ENCODE measurements around the gene PPP4R4.
A peak's percentile ranks its signal among the peaks of the same experiment; 100 is the strongest.
"Not testable (repeated sequence)": the region's sequence is repeated elsewhere in the genome, so short reads cannot be mapped to it uniquely, and the experiment has no call there.

Gene PPP4R4

DNA sequence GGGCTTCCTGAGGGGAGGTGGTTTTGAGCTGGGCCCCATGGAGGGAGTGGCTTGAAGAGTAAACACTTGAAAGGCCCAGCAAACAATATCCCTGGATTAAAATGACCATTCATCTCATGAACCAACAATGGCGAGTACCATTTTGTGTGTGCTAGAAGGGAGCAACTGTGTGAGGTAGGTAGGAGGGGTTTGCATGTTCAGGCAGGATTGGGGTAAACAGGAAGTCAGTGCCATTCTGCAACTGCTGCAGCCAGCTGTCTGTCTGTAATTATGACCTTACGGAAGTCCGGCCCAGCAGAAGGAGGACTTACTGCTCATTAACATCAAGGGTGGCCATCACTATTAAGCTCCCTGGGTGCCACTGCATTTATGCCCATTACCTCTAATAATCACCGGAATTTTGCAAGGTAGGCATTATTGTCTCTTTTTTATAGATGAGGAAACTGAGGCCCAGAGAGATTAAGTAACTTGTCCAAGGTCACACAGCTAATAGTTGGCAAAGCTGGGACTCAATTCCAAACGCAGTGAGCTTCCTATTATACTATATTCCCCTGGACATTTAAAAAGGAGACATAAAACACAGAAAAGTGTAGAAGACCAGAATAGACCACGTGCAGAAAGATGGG is 28.1 kb upstream of the PPP4R4 start:
- no peak for DNase-seq

DNA sequence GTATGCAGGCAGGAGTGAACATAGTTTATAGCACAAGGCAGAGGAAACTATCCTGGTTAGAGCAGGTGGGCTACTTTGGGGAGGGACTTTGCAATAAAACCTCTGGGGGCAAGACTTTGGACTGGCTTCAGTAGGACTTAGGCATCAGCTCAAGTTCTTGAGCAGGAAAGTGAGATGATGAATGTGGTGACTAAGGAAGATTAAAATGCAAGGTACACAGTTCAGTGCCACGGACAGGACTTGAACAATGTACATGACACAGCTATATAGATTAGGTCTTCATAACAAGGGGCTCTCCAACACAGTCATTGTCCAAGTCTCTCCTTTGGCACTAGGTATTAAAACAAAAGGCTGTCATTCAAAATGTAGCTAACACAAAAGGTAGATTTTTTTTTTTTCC is 21.4 kb upstream of the PPP4R4 start:
- no peak for DNase-seq

DNA sequence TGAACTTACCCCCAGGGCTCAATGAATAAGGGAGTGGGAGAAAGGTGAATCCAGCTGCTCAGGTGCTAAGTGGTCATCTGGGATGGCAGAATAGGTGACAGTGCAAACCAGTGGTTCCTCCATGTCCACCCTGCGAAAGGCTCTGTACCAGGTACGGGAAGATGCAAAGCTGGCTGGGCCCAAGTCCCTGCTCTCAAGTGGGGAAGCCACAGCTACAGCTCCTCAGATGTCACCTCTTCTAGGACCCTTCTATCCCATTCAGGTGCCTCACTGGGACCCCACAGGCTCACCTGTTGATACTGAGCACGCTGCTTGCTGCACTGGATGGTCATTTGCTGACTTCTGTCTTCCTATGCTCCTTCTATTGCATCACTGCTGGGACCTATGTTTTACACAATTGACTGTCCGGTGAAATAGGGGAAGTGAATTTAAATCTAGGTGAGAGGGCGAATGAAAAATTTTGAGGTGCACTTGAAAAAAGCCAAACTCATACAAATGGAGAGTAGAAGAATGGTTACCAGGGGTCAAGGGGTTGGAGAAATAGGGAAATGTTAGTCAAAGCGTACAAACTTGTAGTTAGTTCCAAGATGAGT is 20.3 kb upstream of the PPP4R4 start:
- DNase-seq, result no peak

DNA sequence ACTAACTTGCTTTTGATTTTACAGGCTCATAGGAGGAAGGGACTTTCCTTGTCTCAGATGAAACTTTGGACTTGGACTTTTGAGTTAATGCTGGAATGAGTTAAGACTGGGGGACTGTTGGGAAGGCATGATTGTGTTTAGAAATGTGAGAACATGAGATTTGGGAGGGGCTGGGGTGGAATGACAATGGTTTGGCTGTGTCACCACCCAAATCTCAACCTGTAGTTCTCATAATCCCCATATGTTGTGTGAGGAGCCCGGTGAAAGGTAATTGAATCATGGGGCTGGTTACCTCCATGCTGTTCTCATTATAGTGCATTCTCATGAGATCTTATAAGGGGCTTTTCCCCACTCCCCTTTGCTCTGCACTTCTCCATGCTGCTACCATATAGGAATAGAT is 18.0 kb upstream of the PPP4R4 start:
- DNase-seq, result not testable (repeated sequence)

DNA sequence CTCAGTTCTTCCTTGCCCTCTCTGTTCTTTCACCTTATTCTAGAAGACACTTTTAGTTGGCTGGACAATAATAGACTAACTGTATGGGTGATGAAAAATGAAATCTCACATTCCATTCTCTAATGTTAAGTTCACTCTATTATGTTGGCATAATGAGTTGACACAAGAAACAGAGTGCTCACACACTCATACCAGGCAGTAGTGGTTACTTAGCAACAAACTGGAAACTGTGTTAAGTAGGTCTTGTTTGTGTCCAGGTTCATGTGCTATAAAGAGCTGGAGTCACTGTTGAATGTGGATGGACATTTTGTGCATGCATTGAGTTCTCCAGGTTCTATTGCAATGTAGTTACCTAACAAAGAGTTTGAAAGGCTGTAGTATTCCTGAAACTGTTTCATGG is 16.9 kb upstream of the PPP4R4 start:
- no peak for DNase-seq

DNA sequence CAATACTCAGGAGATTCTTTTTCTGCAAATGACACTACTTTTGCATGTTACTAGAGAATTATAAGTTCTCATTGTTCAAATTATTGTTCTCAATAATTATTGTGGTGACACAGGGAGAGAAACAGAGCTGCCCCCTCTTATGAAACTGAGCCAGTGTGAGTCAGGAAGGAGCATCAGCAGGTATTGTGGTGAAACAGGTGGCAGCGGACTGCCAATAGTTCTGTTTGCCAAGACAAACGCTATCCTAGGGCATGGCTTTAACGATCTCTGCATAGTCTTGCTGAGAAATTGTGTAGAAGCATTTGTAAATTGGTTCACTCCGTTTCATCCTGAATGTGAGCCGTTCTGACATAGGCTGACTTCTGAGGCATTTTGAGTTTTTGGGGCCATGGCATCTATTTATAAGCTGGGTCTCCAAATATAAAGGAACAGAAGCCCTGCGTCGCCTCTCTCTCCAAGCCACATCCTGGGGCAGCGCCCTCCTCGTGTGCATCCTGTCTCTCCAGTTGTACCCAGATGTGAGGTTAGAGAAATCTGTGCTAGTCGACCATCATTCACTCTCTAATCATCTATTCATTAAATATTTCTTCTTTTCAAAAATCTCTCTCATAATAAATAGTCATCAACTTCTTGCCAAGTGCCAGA is 15.8 kb upstream of the PPP4R4 start:
- DNase-seq, result no peak

DNA sequence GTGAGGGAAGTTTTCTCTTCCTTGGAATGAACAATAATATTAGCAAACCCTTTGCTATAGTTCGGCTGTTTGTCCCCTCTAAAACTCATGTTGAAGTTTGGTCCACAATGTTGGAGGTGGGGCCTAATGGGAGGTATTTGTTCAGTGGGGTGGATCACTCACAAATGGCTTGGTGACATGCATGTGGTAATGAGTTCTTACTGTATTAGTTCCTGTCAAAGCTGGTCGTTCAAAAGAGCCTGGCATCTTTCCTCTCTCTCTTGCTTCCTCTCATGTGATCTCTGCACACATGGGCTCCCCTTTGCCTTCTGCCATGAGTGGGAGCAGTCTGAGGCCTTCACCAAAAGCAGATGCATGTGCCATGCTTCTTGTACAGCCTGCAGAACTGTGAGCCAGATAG is 13.1 kb upstream of the PPP4R4 start:
- DNase-seq, result no peak

DNA sequence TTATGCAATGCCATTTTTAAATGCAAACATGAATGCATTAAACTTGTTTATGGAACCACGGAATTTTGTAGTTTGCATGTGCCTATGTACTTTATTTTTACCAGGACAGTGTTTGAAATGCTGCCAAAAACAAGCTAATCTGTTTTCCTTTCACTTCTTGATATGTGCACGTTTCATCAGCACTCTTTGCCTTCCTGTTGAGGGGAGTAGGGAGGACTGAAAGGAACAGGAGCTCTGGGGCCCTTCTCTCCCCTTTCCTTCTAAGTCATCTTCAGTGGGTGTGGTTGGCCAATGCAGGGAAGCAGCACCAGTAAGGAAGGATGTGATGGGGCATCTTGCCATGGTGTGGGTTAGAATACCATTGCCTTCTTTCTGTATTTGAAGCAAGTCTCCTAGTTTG is 12.1 kb upstream of the PPP4R4 start:
- DNase-seq, result no peak

DNA sequence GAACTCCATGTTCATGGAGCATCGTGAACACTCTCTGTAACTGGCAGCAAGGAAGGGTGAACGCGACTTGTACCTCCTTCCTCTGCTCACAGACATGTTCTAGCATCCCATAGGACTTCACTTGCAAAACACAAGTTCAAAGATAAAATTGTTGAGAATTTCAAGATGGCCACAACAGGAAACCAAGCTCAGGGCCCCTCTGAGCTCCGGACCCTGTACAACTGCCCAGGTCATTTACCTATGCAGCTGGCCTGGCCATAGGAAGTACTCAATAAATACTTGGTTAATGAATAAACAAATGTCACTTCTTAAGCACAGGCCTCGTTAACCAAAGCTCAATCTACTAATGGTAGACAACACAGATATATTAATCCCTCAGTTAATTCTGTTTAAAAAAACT is 11.7 kb upstream of the PPP4R4 start:
- no peak for DNase-seq

DNA sequence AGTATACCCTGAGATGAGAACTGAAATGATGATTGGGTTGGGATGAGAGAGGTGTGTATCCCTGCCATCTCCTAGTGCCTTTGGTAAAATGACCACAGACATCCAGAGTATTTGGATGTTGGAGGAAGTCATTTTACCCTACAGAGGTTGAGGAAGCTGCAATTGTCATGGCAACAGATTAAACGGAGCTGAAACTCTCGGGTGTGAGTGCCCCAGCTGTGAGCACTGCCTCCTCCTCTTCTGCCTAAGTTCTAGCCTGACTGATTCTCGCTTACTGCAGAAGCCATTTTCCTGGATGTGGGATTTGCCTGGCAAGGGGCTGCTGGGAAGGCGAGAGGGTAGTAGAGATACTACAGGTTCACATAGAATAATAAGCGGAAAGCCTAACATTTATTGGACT is 10.3 kb upstream of the PPP4R4 start:
- no peak for DNase-seq

DNA sequence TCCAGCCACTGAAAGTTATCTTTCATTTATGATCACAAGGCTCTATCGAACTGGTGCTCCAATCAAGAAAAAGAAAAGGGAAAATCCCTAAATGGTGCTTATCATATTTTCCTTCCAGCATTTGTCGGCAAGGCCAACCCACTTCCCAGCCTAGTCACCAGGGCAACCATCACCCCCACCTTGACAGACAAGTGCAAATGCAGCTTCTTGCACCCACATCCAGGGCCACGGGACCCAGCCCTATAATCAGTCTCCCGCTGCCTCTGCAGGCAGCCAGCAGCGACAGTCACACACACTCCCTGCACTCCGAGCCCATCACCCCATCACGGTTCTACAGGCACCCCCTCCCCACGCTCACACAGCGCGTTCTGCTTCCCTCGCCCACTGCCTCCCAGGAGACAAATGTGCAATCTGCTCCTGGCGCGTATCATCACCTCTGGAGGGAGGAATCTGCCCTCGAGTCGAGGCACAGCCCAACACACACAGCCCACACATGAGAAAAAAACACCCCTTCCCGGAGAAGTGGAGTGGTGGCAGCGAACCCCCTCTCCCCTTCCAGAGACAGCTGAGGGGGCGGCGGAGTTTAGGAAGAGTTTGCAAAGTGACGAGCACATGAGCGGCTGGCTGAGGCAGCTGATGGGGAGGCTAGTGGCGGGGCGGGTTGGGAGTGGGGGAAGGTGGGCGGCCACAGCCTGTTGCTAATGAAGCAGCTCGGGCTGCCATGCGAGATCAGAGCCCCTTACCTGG is 9.3 kb upstream of the PPP4R4 start:
- no peak for DNase-seq

DNA sequence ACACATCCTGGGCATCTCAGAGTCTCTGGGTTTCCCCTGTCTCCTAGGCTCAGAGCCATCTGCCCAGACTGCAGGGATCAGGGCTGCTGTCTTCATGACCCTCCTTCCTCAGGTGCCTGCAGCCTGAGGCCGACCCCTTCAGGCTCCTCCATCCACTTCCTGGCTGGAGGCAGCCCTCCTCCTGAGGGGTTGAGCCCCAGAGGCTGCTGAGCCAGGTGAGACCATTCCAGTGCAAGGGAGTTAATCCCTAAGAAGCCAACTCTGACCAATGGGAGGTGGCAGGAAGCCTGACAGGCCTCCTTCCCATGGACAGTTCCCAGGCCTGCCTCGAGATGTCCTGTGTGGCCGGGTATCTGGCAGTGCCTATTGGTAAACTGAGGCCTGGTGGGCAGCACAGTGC is 8.4 kb upstream of the PPP4R4 start:
- DNase-seq, result no peak

DNA sequence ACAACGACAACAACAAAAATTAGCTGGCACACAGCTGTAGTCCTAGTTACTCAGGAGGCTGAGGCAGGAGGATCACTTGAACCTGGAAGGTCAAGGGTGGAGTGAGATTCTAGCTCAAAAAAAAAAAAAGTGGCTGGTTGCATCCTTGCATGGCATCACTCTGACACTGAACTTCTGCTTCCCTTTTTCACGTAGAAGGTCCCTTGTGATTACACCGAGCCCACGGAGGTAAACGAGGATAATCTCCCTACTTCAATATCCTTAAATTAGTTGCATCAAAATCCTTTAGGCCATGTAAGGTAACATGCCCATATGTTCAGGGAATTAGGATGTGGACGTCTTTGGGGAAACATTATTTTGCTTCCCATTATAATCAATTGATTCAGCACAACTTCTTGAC is 4.0 kb upstream of the PPP4R4 start:
- DNase-seq, result no peak

DNA sequence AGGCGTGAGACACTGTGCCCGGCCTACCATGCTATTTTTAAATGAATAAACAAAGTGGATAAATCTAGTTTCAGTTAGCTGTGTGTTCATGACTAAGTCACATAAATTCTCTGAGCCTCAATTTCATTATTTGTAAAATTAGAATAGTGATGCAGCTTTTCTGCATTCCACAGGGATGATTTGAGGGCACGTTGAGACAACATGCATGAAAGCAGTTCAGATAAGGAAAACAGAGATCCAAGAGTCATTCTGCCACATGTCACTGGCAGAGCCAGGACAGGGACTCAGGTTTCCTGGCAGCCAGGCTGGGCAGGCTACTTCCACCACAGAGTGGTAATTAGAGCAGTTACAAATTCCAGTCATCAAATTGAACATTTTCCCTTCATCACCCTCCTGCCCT is 2.9 kb upstream of the PPP4R4 start:
- DNase-seq, result no peak

DNA sequence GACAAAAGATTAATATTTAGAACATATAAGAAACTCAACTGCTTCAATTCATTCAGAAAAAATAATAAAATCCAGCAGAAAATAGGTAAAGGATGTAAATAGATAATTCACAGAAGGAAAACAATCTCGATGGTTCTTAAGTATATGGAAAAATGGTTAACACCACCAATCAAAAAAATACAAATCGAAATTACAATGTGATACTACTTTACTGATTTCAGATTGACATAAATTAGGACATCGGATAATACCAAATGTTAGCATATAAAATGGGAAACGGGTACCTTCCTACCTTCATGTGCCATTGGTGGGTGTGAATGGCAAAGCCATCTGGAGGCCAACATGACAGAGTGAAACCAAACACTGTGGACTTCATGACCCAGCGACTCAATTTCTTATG is 1.6 kb upstream of the PPP4R4 start:
- DNase-seq, result no peak

DNA sequence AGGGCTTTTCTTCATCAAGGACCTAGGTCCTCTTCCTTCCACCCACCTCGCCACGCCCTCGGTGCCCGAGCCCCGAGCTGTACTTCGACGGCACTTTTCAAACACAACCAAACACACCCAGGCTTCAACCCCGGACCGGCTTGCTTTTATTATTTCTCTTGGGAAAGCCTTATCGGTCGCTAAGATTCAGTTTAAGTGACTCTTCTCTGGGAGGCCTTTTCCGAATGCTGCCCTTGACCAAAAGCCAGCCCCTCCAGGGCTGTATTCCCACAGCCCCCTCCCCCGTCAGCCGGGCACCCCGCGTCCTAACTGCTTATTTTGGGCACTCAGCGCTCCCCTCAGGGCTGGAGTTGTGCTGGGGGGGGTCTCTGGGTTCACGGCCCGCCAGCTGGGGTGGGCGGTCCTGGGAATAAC is 644 bp upstream of the PPP4R4 start:
- DNase-seq, result no peak

DNA sequence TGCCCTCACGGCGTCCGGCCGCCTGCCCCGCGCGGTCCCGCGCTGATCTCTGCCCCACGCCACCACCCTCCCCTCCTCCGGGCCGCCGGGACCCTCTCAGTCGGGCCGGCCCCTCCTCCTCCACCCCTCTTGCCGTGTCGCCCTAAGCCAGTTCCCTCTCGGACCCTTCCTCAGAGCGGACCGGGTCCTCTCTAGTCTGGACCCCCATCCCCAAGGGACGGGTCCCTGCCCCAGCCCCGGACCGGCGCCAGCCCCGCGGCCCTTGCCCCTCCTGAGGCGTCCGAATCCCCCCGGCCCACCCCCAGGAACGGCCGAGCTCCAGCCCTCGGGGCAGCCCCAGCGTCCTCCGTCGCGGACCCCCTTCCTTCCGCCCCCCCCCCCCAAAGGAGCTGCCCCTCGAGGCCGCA is 485 bp downstream of the PPP4R4 start:
- no peak for DNase-seq

DNA sequence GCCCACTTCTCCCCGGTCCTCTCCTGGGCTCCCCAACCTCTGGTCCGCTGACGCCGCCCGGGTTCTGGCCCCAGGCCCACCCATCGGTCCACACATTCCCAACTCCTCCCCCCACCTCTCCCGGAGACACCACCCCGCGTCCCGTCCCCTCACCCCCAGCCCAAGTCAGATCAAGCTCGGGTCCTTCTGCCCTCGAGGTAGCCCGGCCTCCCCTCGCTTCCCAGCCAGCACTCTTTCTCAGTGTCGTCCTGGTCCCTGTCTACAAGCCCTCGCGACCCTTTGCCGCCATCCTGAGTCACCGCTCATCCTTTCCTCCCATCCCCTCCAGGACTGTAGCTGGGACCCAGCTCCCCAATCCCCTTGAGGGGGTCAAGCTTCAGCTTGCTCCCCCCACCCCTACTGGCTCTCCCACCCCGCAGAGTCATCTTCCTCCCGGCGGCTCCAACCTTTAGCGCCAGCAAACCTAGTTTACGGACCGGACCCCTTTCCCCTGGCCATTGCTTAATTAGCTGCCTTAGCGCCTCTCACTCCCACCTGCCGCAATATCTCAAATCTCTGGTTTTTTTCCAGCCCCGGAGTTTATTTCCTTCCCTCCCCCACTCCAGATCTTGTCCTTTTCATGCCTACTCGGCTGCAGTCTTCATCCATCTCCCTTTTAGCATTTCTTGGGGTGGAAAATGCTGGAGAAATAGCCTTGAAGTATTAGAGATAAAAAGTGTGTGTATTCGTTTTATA is 1.1 kb downstream of the PPP4R4 start:
- DNase-seq, result no peak

DNA sequence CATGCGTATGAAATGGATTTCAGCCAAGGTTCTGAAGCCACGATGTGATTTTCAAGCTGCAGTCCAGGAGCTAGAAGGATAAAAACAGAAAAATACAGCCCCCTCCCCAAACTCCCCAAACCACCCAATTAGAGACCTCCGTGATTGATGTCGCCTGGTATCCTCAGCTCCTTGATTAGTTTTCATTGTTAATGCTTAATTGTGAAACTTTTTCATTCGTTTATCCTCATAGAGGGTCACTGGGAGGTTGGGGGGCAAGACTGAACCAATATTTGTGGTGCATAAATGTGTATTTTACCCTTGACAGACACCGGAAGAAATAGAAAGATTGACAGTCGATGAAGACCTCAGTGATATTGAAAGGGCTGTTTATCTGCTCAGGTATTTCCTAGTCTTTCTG is 1.6 kb downstream of the PPP4R4 start:
- no peak for DNase-seq

DNA sequence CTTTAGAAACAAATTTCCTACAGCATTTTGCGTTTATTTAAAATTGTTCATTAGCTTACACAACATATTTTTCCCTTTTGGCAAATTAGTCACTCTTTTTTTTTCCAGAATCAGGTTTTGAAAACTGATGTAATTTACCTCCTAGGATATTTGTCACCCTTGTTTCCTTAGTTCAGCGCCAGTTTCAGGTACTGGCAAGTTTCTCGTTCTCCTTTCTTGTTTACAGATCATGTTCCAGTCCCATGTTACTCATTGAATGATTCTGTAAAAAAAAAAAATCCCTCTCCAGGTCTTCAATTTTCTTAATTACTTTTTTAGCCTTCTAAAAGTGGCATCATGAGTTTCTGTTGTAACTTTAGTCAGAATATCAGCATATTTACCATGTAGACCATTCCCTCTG is 2.7 kb downstream of the PPP4R4 start:
- no peak for DNase-seq

DNA sequence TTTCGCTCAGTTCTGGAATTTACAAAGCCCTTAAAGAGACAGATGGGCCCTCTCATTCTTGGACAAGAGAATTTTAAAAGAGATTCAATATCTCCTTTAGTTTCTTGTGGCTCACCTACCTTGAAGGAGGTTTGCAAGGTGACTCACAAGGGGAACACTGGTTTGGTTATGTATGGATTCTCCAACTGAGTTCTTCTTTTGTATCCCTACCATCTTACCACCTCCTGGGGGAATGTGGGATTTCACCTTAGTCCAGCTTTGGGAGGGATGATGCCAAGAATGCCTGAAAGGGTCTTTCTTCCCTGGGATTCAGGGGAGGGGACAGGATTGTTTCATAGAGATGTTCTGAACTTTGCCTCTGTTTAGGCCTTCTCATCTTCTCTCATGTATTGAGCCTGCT is 3.7 kb downstream of the PPP4R4 start:
- DNase-seq, result no peak

DNA sequence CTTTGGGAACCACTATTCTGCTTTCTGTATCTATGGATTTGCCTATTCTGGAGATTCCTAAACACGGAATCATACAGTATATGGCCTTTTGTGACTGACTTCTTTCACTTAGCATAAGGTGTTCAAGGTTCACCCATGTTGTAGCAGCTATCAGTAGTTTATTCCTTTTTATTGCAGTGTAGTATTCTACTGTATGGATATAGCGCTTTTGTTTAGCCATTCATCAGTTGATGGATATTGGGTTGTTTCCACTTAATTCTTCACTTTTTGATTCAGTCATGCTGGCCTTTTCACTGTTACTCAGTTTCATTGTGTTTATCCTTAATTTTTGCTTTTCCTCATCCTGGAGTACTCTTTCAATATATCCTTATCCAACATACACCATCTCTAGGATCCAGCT is 5.1 kb downstream of the PPP4R4 start:
- DNase-seq, result no peak

DNA sequence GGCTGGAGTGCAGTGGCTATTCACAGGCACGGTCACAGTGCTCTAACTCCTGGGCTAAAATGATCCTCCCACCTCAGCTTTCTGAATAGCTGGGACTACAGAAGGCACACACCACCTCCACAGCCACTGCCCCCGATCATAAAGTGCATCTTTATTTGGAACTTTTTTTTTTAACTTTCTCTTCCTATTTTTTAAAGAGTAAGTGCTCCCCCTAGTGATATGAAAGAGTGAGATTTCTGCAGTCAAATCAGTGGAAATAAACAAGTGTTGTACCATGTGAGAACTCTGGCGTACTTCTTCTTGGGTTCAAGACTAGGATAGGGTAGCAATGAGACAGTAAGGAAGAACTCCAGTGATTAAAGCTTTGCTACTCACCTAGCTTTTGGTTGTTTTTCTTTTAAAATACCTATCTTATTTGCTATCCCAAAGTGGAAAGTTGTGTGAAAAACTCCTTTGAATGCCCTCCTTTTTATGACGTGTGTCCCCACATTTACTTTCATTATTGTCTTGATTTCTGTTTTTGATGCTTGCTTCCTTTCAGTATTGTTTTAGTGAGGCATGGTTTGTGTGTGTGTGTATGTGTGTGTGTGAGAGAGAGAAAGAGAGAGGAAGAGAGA is 6.6 kb downstream of the PPP4R4 start:
- peak; percentile 8 for DNase-seq
